ENCODE measurements around the gene CRYBG1. TPM values are rescaled to one million over a fixed set of nuclear protein-coding genes. Genes with fewer than 3 reads are reported as not detected.
"Not testable (repeated sequence)": the region's sequence is repeated elsewhere in the genome, so short reads cannot be mapped to it uniquely, and the experiment has no call there.

CRYBG1 gene
- total RNA-seq, 1 donor, result 11.9 TPM

DNA sequence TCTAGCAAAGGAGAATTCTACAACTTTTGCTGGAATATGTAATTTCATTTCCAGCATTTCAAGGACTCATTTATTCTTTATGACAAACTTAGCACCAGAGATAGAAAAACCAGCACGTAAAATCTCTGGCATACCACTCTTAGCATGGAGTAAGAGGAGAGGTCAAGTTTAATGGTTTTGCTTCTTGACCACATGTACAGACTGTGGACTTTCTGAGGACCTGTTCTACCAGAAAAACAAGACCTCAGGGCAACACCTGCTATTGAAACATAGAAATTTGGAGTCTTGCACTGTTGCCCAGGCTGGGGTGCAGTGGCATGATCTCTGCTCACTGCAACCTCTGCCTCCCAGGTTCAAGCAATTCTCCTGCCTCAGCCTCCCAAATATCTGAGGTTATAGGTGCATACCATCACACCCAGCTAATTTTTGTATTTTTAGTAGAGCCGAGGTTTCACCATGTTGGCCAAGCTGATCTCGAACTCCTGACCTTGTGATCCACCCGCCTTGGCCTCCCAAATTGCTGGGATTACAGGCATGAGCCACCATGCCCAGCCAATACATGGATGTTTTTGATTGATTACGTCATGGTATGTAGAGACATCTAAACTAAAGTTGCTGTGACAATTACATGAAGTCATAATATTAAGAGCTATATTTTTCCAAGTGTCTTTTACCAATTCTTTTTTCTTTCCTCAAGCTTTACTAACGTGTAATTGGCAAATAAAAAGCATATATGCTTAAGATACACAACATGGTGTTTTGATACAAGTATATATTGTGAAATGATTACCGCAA is 36.1 kb downstream of the CRYBG1 start:
- H3K9me3 ChIP-seq (ENCODE audit: low read depth, low read length), result no peaks in the 10 kb centered on the region
- H3K27me3 ChIP-seq (ENCODE audit: insufficient read depth, low read length), result peaks cover 12% of the 10 kb centered on the region
- DNase-seq (ENCODE audit: insufficient read length, low spot score, missing footprints), result no peak
- no peak overlapping the region for H3K4me3 ChIP-seq (ENCODE audit: insufficient read depth, low read length)
- H4K20me1 ChIP-seq (ENCODE audit: insufficient read depth, low read length), result no peaks in the 10 kb centered on the region
- H2AFZ ChIP-seq (ENCODE audit: low read length), result no peak overlapping the region
- H3K4me2 ChIP-seq (ENCODE audit: insufficient read depth, low read length), result no peak overlapping the region
- H3K36me3 ChIP-seq (ENCODE audit: insufficient read depth, low read length), result no peaks in the 10 kb centered on the region
- no peaks in the 10 kb centered on the region for H3K79me2 ChIP-seq (ENCODE audit: insufficient read depth, low read length)
- no peaks in the 10 kb centered on the region for H3K4me1 ChIP-seq (ENCODE audit: insufficient read depth, low read length)
- no peak overlapping the region for H3K27ac ChIP-seq (ENCODE audit: low read depth, low read length)
- TF ChIP-seq, protein P1, sequence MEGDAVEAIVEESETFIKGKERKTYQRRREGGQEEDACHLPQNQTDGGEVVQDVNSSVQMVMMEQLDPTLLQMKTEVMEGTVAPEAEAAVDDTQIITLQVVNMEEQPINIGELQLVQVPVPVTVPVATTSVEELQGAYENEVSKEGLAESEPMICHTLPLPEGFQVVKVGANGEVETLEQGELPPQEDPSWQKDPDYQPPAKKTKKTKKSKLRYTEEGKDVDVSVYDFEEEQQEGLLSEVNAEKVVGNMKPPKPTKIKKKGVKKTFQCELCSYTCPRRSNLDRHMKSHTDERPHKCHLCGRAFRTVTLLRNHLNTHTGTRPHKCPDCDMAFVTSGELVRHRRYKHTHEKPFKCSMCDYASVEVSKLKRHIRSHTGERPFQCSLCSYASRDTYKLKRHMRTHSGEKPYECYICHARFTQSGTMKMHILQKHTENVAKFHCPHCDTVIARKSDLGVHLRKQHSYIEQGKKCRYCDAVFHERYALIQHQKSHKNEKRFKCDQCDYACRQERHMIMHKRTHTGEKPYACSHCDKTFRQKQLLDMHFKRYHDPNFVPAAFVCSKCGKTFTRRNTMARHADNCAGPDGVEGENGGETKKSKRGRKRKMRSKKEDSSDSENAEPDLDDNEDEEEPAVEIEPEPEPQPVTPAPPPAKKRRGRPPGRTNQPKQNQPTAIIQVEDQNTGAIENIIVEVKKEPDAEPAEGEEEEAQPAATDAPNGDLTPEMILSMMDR (IDR thresholded peaks at IDR 0.05; ENCODE audit: extremely low read depth, low read depth, low read length), result no peak

DNA sequence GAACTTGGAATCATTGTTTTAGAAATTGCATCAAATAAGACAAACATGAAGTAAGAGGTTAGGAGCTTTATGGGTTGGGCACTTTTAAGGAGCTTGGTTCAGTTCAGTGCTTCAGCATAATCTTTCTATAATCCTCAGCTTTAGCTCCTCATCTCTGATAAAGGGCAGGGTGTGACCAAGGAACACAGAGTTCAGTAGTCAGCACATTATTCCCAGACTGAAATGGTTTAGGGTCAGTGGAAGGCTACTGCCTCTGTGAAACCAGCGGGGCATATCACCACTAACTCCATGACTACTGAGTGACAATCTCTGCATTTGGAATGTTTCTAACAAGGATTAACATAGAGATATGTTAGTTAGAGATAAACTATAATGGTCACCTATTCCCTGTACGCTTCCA is 36.9 kb downstream of the CRYBG1 start:
- peaks cover 8% of the 10 kb centered on the region for H3K27me3 ChIP-seq (ENCODE audit: insufficient read depth, low read length)
- TF ChIP-seq, protein P1 (IDR thresholded peaks at IDR 0.05; ENCODE audit: extremely low read depth, low read depth, low read length), result no peak
- no peaks in the 10 kb centered on the region for H3K79me2 ChIP-seq (ENCODE audit: insufficient read depth, low read length)
- no peak overlapping the region for H3K4me3 ChIP-seq (ENCODE audit: insufficient read depth, low read length)
- no peak overlapping the region for H3K27ac ChIP-seq (ENCODE audit: low read depth, low read length)
- H3K4me2 ChIP-seq (ENCODE audit: insufficient read depth, low read length), result no peak overlapping the region
- H3K4me1 ChIP-seq (ENCODE audit: insufficient read depth, low read length), result no peaks in the 10 kb centered on the region
- no peak for DNase-seq (ENCODE audit: insufficient read length, low spot score, missing footprints)
- no peaks in the 10 kb centered on the region for H3K9me3 ChIP-seq (ENCODE audit: low read depth, low read length)
- no peaks in the 10 kb centered on the region for H3K36me3 ChIP-seq (ENCODE audit: insufficient read depth, low read length)
- no peak overlapping the region for H2AFZ ChIP-seq (ENCODE audit: low read length)
- no peaks in the 10 kb centered on the region for H4K20me1 ChIP-seq (ENCODE audit: insufficient read depth, low read length)

DNA sequence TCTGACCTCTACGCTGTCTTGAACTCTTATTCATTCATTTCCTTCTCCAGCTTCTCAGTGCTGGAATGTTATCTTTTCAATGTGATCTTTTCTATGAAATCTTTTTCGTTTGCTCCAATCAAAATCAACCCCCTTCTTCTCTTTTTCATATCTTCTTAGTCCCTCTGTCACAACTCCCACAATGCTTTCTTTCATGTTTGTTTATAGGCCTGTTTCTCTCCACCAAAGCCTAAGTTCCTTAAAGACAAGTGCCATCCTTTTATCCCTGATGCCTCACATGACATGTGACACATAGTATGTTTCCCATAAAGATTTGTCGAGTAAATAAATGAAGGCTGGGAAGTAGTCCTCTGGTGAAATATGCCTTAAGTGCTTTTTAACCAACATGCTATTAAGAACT is 38.1 kb downstream of the CRYBG1 start:
- H3K79me2 ChIP-seq (ENCODE audit: insufficient read depth, low read length), result no peaks in the 10 kb centered on the region
- H3K9me3 ChIP-seq (ENCODE audit: low read depth, low read length), result no peaks in the 10 kb centered on the region
- DNase-seq (ENCODE audit: insufficient read length, low spot score, missing footprints), result no peak
- H3K4me2 ChIP-seq (ENCODE audit: insufficient read depth, low read length), result no peak overlapping the region
- H3K27me3 ChIP-seq (ENCODE audit: insufficient read depth, low read length), result peaks cover 8% of the 10 kb centered on the region
- H3K27ac ChIP-seq (ENCODE audit: low read depth, low read length), result no peak overlapping the region
- no peaks in the 10 kb centered on the region for H3K4me1 ChIP-seq (ENCODE audit: insufficient read depth, low read length)
- H4K20me1 ChIP-seq (ENCODE audit: insufficient read depth, low read length), result no peaks in the 10 kb centered on the region
- no peak overlapping the region for H2AFZ ChIP-seq (ENCODE audit: low read length)
- no peaks in the 10 kb centered on the region for H3K36me3 ChIP-seq (ENCODE audit: insufficient read depth, low read length)
- TF ChIP-seq, protein P1 (IDR thresholded peaks at IDR 0.05; ENCODE audit: extremely low read depth, low read depth, low read length), result no peak
- H3K4me3 ChIP-seq (ENCODE audit: insufficient read depth, low read length), result no peak overlapping the region

DNA sequence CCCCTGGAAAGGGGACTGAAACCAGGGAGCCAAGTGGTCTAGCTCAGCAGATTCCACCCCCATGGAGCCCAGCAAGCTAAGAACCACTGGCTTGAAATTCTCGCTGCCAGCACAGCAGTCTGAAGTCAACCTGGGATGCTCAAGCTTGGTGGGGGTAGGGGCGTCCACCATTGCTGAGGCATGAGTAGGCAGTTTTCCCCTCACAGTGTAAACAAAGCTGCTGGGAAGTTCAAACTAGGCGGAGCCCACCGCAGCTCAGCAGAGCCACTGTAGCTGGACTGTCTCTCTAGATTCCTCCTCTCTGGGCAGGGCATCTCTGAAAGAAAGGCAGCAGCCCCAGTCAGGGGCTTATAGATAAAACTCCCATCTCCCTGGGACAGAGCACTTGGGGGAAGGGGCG is 44.5 kb downstream of the CRYBG1 start:
- not testable (repeated sequence) for H2AFZ ChIP-seq (ENCODE audit: low read length); H3K4me2 ChIP-seq (ENCODE audit: insufficient read depth, low read length); H3K27ac ChIP-seq (ENCODE audit: low read depth, low read length); H3K4me3 ChIP-seq (ENCODE audit: insufficient read depth, low read length); H3K36me3 ChIP-seq (ENCODE audit: insufficient read depth, low read length); H3K79me2 ChIP-seq (ENCODE audit: insufficient read depth, low read length); DNase-seq (ENCODE audit: insufficient read length, low spot score, missing footprints); H3K27me3 ChIP-seq (ENCODE audit: insufficient read depth, low read length); H3K9me3 ChIP-seq (ENCODE audit: low read depth, low read length); H3K4me1 ChIP-seq (ENCODE audit: insufficient read depth, low read length); H4K20me1 ChIP-seq (ENCODE audit: insufficient read depth, low read length)
